Progenitor cell of endocrine pancreas (in vitro differentiated cells): Measurements from ENCODE around the gene DOCK4. TPM values are rescaled to one million over a fixed set of nuclear protein-coding genes. Genes with fewer than 3 reads are reported as not detected.

Experiments
- DNase-seq: peaks from one replicate; pipeline ENCODE4 v3.0.0; 2021; ENCODE audit warnings: low spot score; ENCODE audit not compliant: unreplicated experiment
- H3K27ac Mint-ChIP-seq: 2 replicates; pipeline ENCODE4 v1.8.0; 2021; ENCODE audit warnings: mild to moderate bottlenecking, moderate library complexity, mixed read lengths
- H3K27me3 Mint-ChIP-seq: 2 replicates; pipeline ENCODE4 v1.8.0; 2021; ENCODE audit warnings: mixed read lengths
- H3K36me3 Mint-ChIP-seq: 2 replicates; pipeline ENCODE4 v1.8.0; 2022; ENCODE audit warnings: mixed read lengths; ENCODE audit not compliant: insufficient read depth
- H3K4me1 Mint-ChIP-seq: 2 replicates; pipeline ENCODE4 v1.8.0; 2021; ENCODE audit warnings: low read depth, mixed read lengths
- H3K4me3 Mint-ChIP-seq: 2 replicates; pipeline ENCODE4 v1.8.0; 2021; ENCODE audit warnings: low read depth, mild to moderate bottlenecking, moderate library complexity, mixed read lengths
- H3K9me3 Mint-ChIP-seq: 2 replicates; pipeline ENCODE4 v1.8.0; 2021; ENCODE audit warnings: low read depth, mixed read lengths
- total RNA-seq: library from RNA; stranded (reverse); gene quantifications from 2 replicates; pipeline ENCODE4 v1.2.1, GENCODE V29; 2021
- TF ChIP-seq, protein P1 (sequence below): fragments of 200-600 bp; sonication (generic); IDR thresholded peaks from one replicate; pipeline ENCODE4 v1.5.0; 2021; ENCODE audit warnings: antibody characterized with exemption, mild to moderate bottlenecking; ENCODE audit not compliant: unreplicated experiment

Gene DOCK4
- total RNA-seq, 1 donor from 2014 or later, result 28.8 TPM

DNA sequence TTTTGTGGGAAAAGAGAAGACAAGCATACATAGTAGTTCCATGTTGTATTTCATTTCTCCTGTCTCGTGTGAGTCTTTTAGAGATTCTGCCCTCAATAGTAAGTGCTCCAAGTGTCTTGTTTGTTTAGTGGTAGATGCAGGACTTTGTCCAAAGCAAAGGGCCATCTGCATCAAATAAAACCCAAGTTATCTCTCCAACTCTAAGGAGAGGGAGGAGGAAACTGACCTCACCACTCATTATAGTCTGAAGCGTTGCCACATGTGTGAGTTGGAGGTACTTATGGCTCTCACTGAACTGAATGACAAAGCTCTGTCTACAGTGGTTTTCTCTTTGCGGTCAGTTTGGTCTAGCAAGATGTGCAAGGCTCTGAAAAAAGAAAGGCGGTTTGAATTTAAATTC lies 272.6 kb downstream of the DOCK4 start:
- H3K4me3 Mint-ChIP-seq, result no peak overlapping the region
- H3K4me1 Mint-ChIP-seq, result peaks cover 9% of the 10 kb centered on the region
- DNase-seq, result no peak
- TF ChIP-seq, protein P1, sequence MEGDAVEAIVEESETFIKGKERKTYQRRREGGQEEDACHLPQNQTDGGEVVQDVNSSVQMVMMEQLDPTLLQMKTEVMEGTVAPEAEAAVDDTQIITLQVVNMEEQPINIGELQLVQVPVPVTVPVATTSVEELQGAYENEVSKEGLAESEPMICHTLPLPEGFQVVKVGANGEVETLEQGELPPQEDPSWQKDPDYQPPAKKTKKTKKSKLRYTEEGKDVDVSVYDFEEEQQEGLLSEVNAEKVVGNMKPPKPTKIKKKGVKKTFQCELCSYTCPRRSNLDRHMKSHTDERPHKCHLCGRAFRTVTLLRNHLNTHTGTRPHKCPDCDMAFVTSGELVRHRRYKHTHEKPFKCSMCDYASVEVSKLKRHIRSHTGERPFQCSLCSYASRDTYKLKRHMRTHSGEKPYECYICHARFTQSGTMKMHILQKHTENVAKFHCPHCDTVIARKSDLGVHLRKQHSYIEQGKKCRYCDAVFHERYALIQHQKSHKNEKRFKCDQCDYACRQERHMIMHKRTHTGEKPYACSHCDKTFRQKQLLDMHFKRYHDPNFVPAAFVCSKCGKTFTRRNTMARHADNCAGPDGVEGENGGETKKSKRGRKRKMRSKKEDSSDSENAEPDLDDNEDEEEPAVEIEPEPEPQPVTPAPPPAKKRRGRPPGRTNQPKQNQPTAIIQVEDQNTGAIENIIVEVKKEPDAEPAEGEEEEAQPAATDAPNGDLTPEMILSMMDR, result no peak
- H3K36me3 Mint-ChIP-seq, result peaks cover 20% of the 10 kb centered on the region
- H3K27ac Mint-ChIP-seq, result no peak overlapping the region
- H3K27me3 Mint-ChIP-seq, result no peaks in the 10 kb centered on the region
- H3K9me3 Mint-ChIP-seq, result peaks cover 2% of the 10 kb centered on the region

DNA sequence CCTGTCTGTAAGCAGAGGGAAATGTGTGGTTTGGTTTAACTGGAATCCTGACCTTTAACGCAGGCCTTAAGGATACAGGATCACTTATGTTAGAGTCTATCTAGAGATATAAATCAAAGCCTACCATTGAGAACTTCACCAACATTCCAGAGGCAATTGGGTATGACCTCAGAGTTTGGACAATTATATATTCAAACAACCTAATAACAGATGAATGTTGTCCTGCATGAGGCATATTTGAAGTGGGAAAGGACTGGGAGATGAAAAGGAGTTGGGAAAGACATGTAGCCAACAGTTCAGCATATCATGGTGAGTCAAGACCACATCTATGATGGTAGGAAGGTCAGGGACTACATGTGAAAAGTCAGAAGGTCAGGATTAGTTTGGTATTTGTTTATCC lies 274.2 kb downstream of the DOCK4 start:
- Mint-ChIP-seq H3K27me3 (no peaks in the 10 kb centered on the region), H3K36me3 (peaks cover 10% of the 10 kb centered on the region), H3K4me3 (no peak overlapping the region), H3K4me1 (peaks cover 9% of the 10 kb centered on the region), H3K9me3 (peaks cover 2% of the 10 kb centered on the region), H3K27ac (no peak overlapping the region)
- TF ChIP-seq, protein P1, result no peak
- DNase-seq, result no peak

DNA sequence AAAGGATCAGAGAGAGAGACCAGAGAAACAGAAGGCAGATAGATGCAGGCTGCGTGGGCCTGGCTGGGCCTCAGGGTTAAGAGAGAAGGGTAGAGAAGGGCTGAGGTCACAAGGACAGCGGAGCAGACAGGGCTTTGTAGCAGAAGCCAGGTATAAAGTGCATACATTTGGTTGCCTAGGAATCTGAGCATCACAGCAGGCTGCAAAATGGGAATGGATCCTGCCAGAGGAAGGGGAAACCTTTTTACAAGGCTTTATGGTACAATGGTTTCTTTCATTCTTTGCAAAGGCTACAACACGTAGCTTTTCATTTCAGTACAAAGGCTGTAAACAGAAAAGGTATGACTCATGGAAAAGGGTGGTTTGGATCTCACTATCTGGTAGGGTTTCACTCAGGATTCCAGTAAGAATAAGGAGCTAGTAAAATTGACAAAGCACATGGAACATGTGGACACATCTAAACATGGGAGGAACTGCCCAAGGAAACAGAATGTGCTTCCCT lies 275.1 kb downstream of the DOCK4 start:
- no peak for DNase-seq
- Mint-ChIP-seq H3K9me3 (peaks cover 2% of the 10 kb centered on the region), H3K27ac (peak overlapping the region; percentile 40)

DNA sequence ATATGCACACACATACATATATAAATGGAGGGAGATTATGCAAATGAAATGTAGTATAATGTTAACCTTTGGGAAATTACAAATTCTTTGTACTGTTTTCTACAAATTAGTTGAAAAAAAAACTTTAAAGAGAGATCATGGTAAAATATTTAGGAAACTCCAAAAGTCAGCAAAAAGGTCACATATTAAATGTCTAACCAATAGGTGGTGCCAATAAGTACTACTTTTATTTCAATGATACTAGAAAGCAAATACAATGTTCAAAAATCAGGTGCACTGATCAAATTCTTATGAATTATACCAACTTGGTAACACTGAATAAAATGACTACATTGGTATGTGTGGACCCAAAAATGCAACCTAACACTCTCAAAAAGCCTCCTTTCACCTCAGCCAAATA lies 276.9 kb downstream of the DOCK4 start:
- Mint-ChIP-seq H3K4me1 (peaks cover 9% of the 10 kb centered on the region), H3K27me3 (no peaks in the 10 kb centered on the region), H3K9me3 (peaks cover 3% of the 10 kb centered on the region), H3K4me3 (no peak overlapping the region), H3K36me3 (peaks cover 9% of the 10 kb centered on the region), H3K27ac (no peak overlapping the region)
- DNase-seq, result no peak
- TF ChIP-seq, protein P1, result no peak

More for the DNA sequence above, 275.1 kb downstream of the DOCK4 start:
- H3K36me3 Mint-ChIP-seq, result peaks cover 10% of the 10 kb centered on the region
- H3K4me3 Mint-ChIP-seq, result no peak overlapping the region
- TF ChIP-seq, protein P1, result no peak
- H3K4me1 Mint-ChIP-seq, result peaks cover 9% of the 10 kb centered on the region
- no peaks in the 10 kb centered on the region for H3K27me3 Mint-ChIP-seq

DNA sequence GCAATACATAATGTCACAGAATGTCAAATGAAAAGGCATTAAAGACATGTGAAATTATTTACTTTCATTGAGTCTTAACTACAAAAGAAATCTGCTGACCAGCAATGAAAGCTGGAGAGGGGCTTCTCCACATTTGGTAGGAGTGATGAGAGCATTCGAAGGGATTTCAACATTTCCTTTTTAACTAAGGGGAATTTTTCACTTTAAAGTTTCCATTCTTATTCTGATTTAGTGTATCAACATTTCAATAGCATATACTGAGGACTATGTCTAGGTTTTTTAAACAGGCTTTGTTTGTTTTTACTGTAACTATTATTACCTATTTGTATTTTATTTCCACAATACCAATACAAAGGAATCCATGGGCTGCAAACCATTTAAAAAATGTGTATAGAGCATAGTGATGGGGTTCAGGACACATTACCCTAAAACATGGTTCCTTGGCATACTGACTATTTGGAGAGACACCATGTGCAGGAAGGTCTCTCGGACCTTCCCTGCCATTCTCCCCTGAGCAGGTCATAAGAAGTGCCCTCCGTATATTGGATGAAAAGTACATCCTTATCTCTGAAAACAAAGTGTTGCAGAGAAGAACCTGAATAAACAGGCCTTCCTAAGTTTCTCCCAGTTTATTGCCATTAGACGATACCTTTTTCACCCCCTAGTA lies 278.7 kb downstream of the DOCK4 start:
- no peak overlapping the region for H3K4me3 Mint-ChIP-seq

More for the DNA sequence above, 278.7 kb downstream of the DOCK4 start:
- no peak for DNase-seq
- Mint-ChIP-seq H3K27ac (no peak overlapping the region), H3K27me3 (no peaks in the 10 kb centered on the region), H3K9me3 (peaks cover 9% of the 10 kb centered on the region), H3K4me1 (peaks cover 9% of the 10 kb centered on the region), H3K36me3 (peaks cover 10% of the 10 kb centered on the region)
- TF ChIP-seq, protein P1, result no peak
